Stomach smooth muscle (tissue), 2 donors: ENCODE data around the gene SCFD2.

Experiments used
- H3K27ac ChIP-seq: one replicate; pipeline ENCODE4 v1.7.0; 2013; ENCODE audit warnings: mild to moderate bottlenecking, low read length, inconsistent platforms
- H3K27me3 ChIP-seq, 2 donors: one replicate each; pipeline ENCODE4 v1.7.0; 2013; ENCODE audit warnings: low read length in 2 of 2; ENCODE audit not compliant: insufficient read depth in 2 of 2, control insufficient read depth in 1 of 2
- H3K36me3 ChIP-seq, 2 donors: one replicate each; pipeline ENCODE4 v1.7.0; 2013; ENCODE audit warnings: low read length in 2 of 2; ENCODE audit not compliant: control insufficient read depth in 2 of 2, insufficient read depth in 2 of 2
- H3K4me1 ChIP-seq: one replicate; pipeline ENCODE4 v1.7.0; 2013; ENCODE audit warnings: low read length; ENCODE audit not compliant: control insufficient read depth, insufficient read depth
- H3K4me3 ChIP-seq, 2 donors: one replicate each; pipeline ENCODE4 v1.7.0; 2013; ENCODE audit warnings: low read length in 2 of 2
- H3K9ac ChIP-seq, 2 donors: one replicate each; pipeline ENCODE4 v1.7.0; 2013; ENCODE audit warnings: low read length in 2 of 2, mild to moderate bottlenecking in 1 of 2
- H3K9me3 ChIP-seq, 2 donors: one replicate each; pipeline ENCODE4 v1.7.0; 2013; ENCODE audit warnings: low read length in 2 of 2; ENCODE audit not compliant: control insufficient read depth in 2 of 2
- donor health status: healthy.
- donor health status: Pancreatic carcinoma.

SCFD2 gene

GRCh38 chr4:53026233-53026632 is 339.6 kb downstream of the SCFD2 start:
- no peaks in the 10 kb centered on the region for H3K27me3 ChIP-seq
- no peak overlapping the region for H3K27ac ChIP-seq
- H3K4me3 ChIP-seq: no peak overlapping the region
- no peaks in the 10 kb centered on the region for H3K4me1 ChIP-seq
- H3K9ac ChIP-seq: no peak overlapping the region
- no peaks in the 10 kb centered on the region for H3K9me3 ChIP-seq
- no peaks in the 10 kb centered on the region for H3K36me3 ChIP-seq

GRCh38 chr4:53023677-53024299 is 342.1 kb downstream of the SCFD2 start:
- Histone ChIP-seq H3K4me1 (no peaks in the 10 kb centered on the region), H3K27ac (no peak overlapping the region), H3K9ac (no peak overlapping the region), H3K36me3 (no peaks in the 10 kb centered on the region), H3K9me3 (no peaks in the 10 kb centered on the region), H3K4me3 (no peak overlapping the region), H3K27me3 (no peaks in the 10 kb centered on the region)

GRCh38 chr4:53022513-53023100 is 343.3 kb downstream of the SCFD2 start:
- Histone ChIP-seq H3K36me3 (no peaks in the 10 kb centered on the region), H3K4me1 (no peaks in the 10 kb centered on the region), H3K4me3 (no peak overlapping the region), H3K27ac (no peak overlapping the region), H3K9me3 (no peaks in the 10 kb centered on the region), H3K27me3 (no peaks in the 10 kb centered on the region), H3K9ac (no peak overlapping the region)

GRCh38 chr4:53021754-53022512 is 343.9 kb downstream of the SCFD2 start:
- Histone ChIP-seq H3K9ac (no peak overlapping the region), H3K27ac (no peak overlapping the region), H3K4me1 (no peaks in the 10 kb centered on the region), H3K27me3 (no peaks in the 10 kb centered on the region), H3K36me3 (no peaks in the 10 kb centered on the region), H3K4me3 (no peak overlapping the region), H3K9me3 (no peaks in the 10 kb centered on the region)

- no peaks in the 10 kb centered on the region for H3K27me3 ChIP-seq
- H3K27ac ChIP-seq: no peak overlapping the region
- H3K4me3 ChIP-seq: no peak overlapping the region
- H3K36me3 ChIP-seq: no peaks in the 10 kb centered on the region
- no peak overlapping the region for H3K9ac ChIP-seq
- no peaks in the 10 kb centered on the region for H3K9me3 ChIP-seq
- no peaks in the 10 kb centered on the region for H3K4me1 ChIP-seq
Measured at GRCh38 chr4:53019485-53020382, 346.1 kb downstream of the SCFD2 start.

GRCh38 chr4:53018471-53018870 is 347.4 kb downstream of the SCFD2 start:
- Histone ChIP-seq H3K27me3 (no peaks in the 10 kb centered on the region), H3K4me1 (no peaks in the 10 kb centered on the region), H3K9ac (no peak overlapping the region), H3K36me3 (no peaks in the 10 kb centered on the region), H3K9me3 (no peaks in the 10 kb centered on the region), H3K27ac (no peak overlapping the region), H3K4me3 (no peak overlapping the region)

- H3K4me3 ChIP-seq: no peak overlapping the region
- no peaks in the 10 kb centered on the region for H3K27me3 ChIP-seq
- no peak overlapping the region for H3K27ac ChIP-seq
- H3K4me1 ChIP-seq: peaks cover 7% of the 10 kb centered on the region
- H3K9ac ChIP-seq: no peak overlapping the region
- no peaks in the 10 kb centered on the region for H3K36me3 ChIP-seq
- H3K9me3 ChIP-seq: no peaks in the 10 kb centered on the region
Measured at GRCh38 chr4:53016099-53016820, 349.6 kb downstream of the SCFD2 start.

- Histone ChIP-seq H3K4me1 (peaks cover 8% of the 10 kb centered on the region), H3K4me3 (no peak overlapping the region), H3K27me3 (no peaks in the 10 kb centered on the region), H3K27ac (no peak overlapping the region), H3K36me3 (no peaks in the 10 kb centered on the region), H3K9ac (no peak overlapping the region), H3K9me3 (no peaks in the 10 kb centered on the region)
Measured at GRCh38 chr4:53015681-53016080, 350.2 kb downstream of the SCFD2 start.

GRCh38 chr4:53014881-53015280 is 351.0 kb downstream of the SCFD2 start:
- Histone ChIP-seq H3K4me1 (peaks cover 8% of the 10 kb centered on the region), H3K9me3 (no peaks in the 10 kb centered on the region), H3K36me3 (no peaks in the 10 kb centered on the region), H3K9ac (no peak overlapping the region), H3K27me3 (no peaks in the 10 kb centered on the region), H3K27ac (no peak overlapping the region), H3K4me3 (no peak overlapping the region)
